HG03558 (cell line): ENCODE results near the gene AHSG.
"Not testable (repeated sequence)": the region's sequence is repeated elsewhere in the genome, so short reads cannot be mapped to it uniquely, and the experiment has no call there.

ENCODE experiments used
- ATAC-seq: cut with Tn5 transposase; IDR thresholded peaks from one replicate; pipeline ENCODE4 v1.9.1; 2021; ENCODE audit warnings: moderate number of reproducible peaks; ENCODE audit not compliant: unreplicated experiment; ENCODE audit errors: extremely low read depth

The AHSG gene

GRCh38 chr3:186612721-186613636 is at the start of gene AHSG:
TSS of gene AHSG (plus strand) at chr3:186613060. CDS start at chr3:186613142, 82 bp downstream.
- no peak for ATAC-seq

- no peak for ATAC-seq
These were observed 48.3 kb upstream of the AHSG start for GRCh38 chr3:186564586-186564985.

GRCh38 chr3:186566772-186567071 is 46.1 kb upstream of the AHSG start:
- no peak for ATAC-seq

- peak; percentile 35 for ATAC-seq
These were observed 45.6 kb upstream of the AHSG start, which contains the start of gene TBCCD1 for GRCh38 chr3:186567072-186567921. TSS of gene TBCCD1 (minus strand) at chr3:186567339. CDS start at chr3:186564329, 3,010 bp downstream.

GRCh38 chr3:186569361-186569760 is 43.5 kb upstream of the AHSG start:
- ATAC-seq, result not testable (repeated sequence)

- ATAC-seq, result no peak
These were observed 43.1 kb upstream of the AHSG start for GRCh38 chr3:186569779-186570095.

GRCh38 chr3:186570096-186570940 is 42.5 kb upstream of the AHSG start, which contains the start of gene DNAJB11:
TSS of gene DNAJB11 (plus strand) at chr3:186570720. CDS start at chr3:186570898, 178 bp downstream.
- peak; percentile 78 for ATAC-seq

- ATAC-seq, result no peak
These were observed 41.8 kb upstream of the AHSG start for GRCh38 chr3:186570941-186571643.

GRCh38 chr3:186571644-186572013 is 41.2 kb upstream of the AHSG start:
- no peak for ATAC-seq

- ATAC-seq, result no peak
These were observed 35.3 kb upstream of the AHSG start for GRCh38 chr3:186577521-186577920.

GRCh38 chr3:186580785-186581184 is 32.1 kb upstream of the AHSG start:
- ATAC-seq, result no peak

GRCh38 chr3:186582541-186582940 is 30.3 kb upstream of the AHSG start:
- ATAC-seq, result no peak

GRCh38 chr3:186583831-186584230 is 29.0 kb upstream of the AHSG start:
- no peak for ATAC-seq

- ATAC-seq, result not testable (repeated sequence)
These were observed 26.6 kb upstream of the AHSG start for GRCh38 chr3:186586245-186586644.

GRCh38 chr3:186587183-186587582 is 25.7 kb upstream of the AHSG start:
- no peak for ATAC-seq

- ATAC-seq, result no peak
These were observed 24.2 kb upstream of the AHSG start for GRCh38 chr3:186588632-186589031.

- ATAC-seq, result no peak
These were observed 23.7 kb upstream of the AHSG start for GRCh38 chr3:186589121-186589520.

- no peak for ATAC-seq
These were observed 22.8 kb upstream of the AHSG start for GRCh38 chr3:186589856-186590579.
